ENCODE data around the gene HS6ST3.

The HS6ST3 gene

GRCh38 chr13:96797136-96797535 lies 707.2 kb downstream of the HS6ST3 start:
- TF ChIP-seq CTCF (IDR thresholded peaks at IDR 0.05), result no peak
- Histone ChIP-seq H3K9me3 (no peaks in the 10 kb centered on the region), H3K4me3 (no peak overlapping the region), H3K27ac (no peak overlapping the region), H3K36me3 (no peaks in the 10 kb centered on the region), H3K4me1 (peaks cover 0 to 4% (median 0%) of the 10 kb centered on the region in 4 donors), H3K27me3 (no peaks in the 10 kb centered on the region)
- intact Hi-C loops (cut with DNase I; ENCODE audit: low total_unique reads), result no loop called here
- DNase-seq, result no peak

DNA sequence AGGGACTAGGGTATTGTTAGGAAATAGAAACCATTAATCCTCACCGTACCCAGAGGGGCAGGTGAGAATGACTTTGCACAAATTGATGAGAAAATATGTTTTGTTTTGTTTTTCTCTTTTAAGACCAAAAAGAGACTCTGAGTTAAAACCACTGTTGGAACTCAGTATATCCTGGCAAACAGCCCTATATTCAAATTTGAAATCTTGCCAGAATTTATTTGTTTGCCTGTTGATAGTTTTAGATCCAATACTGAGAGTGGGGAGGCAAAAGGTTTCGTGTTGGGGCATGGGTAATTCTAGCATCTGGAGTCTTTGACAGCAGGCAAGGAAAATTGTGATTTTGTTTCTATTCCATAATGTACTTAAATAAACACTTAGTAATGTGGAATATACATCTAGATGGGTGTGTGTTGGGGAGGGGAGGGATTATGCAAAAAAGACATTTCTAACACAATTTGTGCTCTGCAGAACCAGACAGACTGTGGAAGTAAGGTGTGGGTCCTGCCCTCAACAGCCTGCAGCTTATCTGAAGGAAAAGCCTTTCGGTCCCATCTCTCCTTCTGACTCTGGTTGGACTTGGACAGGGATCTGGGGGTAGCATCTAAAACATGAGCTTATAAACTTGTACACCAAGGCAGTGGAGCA lies 713.7 kb downstream of the HS6ST3 start:
- H3K4me1 ChIP-seq, result peaks cover 0 to 31% (median 8%) of the 10 kb centered on the region in 4 donors
- no peak overlapping the region for H3K27ac ChIP-seq
- intact Hi-C loops (cut with DNase I; ENCODE audit: low total_unique reads), result no loop called here
- DNase-seq, result no peak
- no peaks in the 10 kb centered on the region for H3K27me3 ChIP-seq
- no peak for TF ChIP-seq CTCF (IDR thresholded peaks at IDR 0.05)
- no peaks in the 10 kb centered on the region for H3K36me3 ChIP-seq
- no peaks in the 10 kb centered on the region for H3K9me3 ChIP-seq
- H3K4me3 ChIP-seq, result no peak overlapping the region

GRCh38 chr13:96804174-96804573 lies 714.3 kb downstream of the HS6ST3 start:
- intact Hi-C loops (cut with DNase I; ENCODE audit: low total_unique reads), result no loop called here
- Histone ChIP-seq H3K4me1 (peaks cover 0 to 36% (median 11%) of the 10 kb centered on the region in 4 donors), H3K27ac (no peak overlapping the region), H3K4me3 (no peak overlapping the region), H3K9me3 (no peaks in the 10 kb centered on the region), H3K36me3 (no peaks in the 10 kb centered on the region), H3K27me3 (no peaks in the 10 kb centered on the region)
- no peak for TF ChIP-seq CTCF (IDR thresholded peaks at IDR 0.05)
- no peak for DNase-seq

DNA sequence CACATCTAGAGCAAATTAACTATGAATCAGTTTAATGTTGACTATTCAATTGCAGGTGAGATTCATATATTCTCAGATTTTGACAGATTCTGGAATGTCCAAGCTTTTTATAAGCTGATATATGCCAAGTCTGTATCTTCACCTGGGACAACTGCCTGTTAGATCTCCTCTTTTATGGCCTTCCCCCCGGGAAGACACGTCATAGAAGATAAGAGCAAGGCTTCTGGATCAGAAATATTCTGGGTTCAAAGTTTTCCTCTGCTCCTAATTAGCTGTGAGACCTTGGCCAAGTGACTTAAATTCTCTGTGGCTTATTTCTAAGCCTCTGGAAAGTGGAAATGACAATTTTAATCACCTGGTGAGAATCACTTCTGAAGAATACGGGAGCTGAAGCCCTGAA lies 716.8 kb downstream of the HS6ST3 start:
- H3K4me1 ChIP-seq, result peaks cover 0 to 58% (median 33%) of the 10 kb centered on the region in 4 donors
- no peak overlapping the region for H3K4me3 ChIP-seq
- no peaks in the 10 kb centered on the region for H3K36me3 ChIP-seq
- DNase-seq, result no peak
- intact Hi-C loops (cut with DNase I; ENCODE audit: low total_unique reads), result no loop called here
- no peaks in the 10 kb centered on the region for H3K27me3 ChIP-seq
- no peaks in the 10 kb centered on the region for H3K9me3 ChIP-seq
- no peak for TF ChIP-seq CTCF (IDR thresholded peaks at IDR 0.05)
- H3K27ac ChIP-seq, result peak overlapping the region; percentile 81 to 84

DNA sequence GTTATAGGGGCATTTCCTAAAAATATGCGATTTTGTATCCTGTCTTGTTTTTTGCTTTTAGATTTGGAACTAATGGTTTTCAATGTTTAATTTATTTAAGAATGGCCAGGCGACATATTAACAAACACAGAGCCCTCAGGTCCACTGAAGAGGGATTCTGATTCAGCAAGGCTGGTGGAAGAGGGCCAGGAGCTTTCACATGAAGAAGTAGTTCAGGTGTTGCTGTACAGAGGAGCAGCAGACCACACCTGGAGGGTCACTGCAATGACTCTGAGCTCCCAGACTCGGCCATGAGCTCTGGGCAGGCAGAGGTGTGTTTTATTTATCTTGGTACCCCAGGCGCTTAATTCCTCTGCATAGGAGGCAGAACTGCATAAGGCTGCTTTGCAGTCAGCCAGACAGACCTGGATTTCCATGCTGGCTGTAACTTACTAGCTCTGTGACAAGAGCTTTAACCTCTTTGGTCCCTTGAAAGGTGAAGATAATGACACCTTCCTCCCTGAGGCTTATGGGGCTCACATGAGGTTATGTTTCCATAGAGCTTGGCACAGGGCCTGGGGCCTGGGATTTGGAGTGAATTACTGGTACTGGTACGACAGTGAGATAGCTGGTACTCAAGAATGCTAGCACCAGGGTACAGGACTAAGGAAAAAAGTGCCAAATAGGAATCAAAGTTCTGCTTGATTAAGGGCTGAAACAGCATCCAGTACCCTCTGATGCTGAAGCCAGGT lies 719.6 kb downstream of the HS6ST3 start:
- H3K27me3 ChIP-seq, result no peaks in the 10 kb centered on the region
- intact Hi-C loops (cut with DNase I; ENCODE audit: low total_unique reads), result no loop called here
- peaks cover 0 to 71% (median 34%) of the 10 kb centered on the region in 4 donors for H3K4me1 ChIP-seq
- DNase-seq, result no peak
- no peaks in the 10 kb centered on the region for H3K36me3 ChIP-seq
- peak overlapping the region; percentile 81 to 84 for H3K27ac ChIP-seq
- TF ChIP-seq CTCF (IDR thresholded peaks at IDR 0.05), result no peak
- H3K9me3 ChIP-seq, result no peaks in the 10 kb centered on the region
- no peak overlapping the region for H3K4me3 ChIP-seq

Measured in tibial artery (tissue), 4 donors.